Stimulated activated CD4-positive, alpha-beta T cell treated with anti-CD3 and anti-CD28 coated beads, Interleukin-2, amount 100 ng/mL, for 48 hours (primary cell): ENCODE measurements around the gene MYO5C.
"Not testable (repeated sequence)": the region's sequence is repeated elsewhere in the genome, so short reads cannot be mapped to it uniquely, and the experiment has no call there.

Source experiments
- DNase-seq, 2 donors: peaks; one replicate each; pipeline ENCODE4 v3.0.0-alpha.2; 2020

The MYO5C gene

GRCh38 chr15:52171386-52171785 lies 124.2 kb downstream of the MYO5C start:
- DNase-seq = no peak

- DNase-seq = not testable (repeated sequence)
Observed at GRCh38 chr15:52170199-52170598, 125.4 kb downstream of the MYO5C start.

- not testable (repeated sequence) for DNase-seq
Observed at GRCh38 chr15:52165494-52166131, 130.0 kb downstream of the MYO5C start.

DNA sequence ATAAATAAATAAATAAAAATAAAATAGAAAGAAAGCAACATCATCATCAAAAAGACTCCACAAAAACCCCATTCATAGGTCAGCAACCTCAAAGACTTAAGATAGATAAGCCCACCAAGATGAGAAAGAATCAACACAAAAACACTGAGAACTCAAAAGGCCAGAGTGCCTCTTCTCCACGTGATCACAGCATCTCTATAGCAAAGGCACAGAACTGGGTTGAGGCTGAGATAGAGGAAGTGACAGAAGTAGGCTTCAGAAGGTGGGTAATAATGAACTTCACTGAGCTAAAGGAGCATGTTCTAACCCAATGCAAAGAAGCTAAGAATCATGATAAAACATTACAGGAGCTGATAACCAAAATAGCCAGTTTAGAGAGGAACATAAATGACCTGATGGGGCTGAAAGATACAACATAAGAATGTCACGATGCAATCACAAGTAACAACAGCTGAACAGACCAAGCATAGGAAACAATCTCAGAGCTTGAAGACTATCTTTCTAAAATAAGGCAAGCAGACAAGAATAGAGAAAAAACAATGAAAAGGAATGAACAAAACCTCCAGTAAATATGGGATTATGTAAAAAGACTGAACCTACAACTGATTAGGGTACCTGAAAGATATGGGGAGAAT lies 130.9 kb downstream of the MYO5C start:
- DNase-seq = no peak

- no peak for DNase-seq
Observed at GRCh38 chr15:52163321-52164190, 132.0 kb downstream of the MYO5C start.

- DNase-seq = no peak
Observed at GRCh38 chr15:52162876-52163275, 132.7 kb downstream of the MYO5C start.

- no peak for DNase-seq
Observed at GRCh38 chr15:52162260-52162659, 133.3 kb downstream of the MYO5C start.

GRCh38 chr15:52161406-52161966 lies 134.1 kb downstream of the MYO5C start:
- DNase-seq = no peak

DNA sequence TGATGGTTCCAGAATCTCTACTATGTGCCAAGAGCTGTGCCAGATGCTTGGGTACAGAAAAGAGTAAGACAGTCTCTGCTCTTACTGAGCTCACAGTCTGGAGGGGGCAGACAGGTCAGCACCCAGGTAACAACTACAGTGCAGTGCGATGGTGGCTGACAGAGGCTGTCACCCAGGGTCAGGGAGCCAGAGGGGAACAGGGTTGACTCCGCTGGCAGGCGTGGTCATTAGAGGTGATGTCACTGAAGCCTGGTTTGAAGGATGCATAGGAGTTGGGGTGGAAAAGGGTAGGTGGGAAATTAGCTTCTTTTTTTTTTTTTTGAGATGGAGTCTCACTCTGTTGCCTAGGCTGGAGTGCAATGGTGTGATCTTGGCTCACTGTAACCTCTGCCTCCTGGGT lies 136.0 kb downstream of the MYO5C start:
- DNase-seq = no peak

DNA sequence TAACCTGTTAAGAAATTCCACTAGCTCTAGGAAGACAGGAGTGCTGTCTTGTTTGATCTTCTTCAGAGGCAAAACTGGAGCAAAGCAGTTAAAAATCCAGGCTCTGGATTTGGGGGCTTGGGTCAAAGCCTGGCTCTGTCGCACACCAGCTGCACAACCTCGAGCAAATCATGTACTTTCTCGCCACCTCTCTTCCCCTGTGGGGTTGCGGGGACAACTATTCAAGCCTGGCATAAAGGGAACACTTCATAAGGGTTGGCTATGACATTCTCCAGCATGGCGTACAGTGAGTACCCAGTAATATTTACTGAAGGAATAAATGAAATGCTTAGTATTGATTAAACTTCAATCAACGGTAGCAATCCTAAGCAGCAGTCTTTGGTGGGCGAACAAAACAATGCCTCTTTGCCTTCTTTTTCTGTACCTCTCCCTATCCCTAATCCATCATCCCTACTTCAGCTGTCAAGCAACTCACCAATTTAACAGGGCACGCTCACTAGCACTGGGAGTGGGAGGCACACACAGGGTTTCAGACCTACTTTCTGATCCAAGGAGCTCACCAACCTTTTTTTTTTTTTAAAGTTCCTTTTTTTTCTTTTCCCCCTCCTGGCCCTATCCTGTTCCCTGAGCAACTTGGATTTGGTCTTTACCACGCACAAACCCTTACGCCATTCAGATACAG lies 137.4 kb downstream of the MYO5C start:
- no peak for DNase-seq

DNA sequence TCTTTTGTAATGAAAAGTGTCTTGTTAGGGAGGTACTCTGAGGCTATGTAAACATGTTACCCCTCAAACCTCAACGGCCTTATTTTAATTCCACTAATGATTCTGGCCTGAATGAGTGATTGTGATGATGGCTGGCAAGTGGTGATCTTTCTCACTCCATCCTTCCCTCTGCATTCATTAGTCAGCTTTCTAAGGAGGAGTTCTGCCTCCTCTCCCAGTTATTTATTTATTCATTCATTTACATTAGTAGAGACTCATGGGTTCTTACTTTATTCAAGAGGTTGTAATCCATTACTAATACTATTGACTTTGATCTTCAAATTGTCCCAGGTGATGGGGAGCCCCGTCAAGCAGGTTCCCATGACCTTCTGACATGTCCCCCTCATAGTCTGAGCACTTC lies 139.7 kb downstream of the MYO5C start:
- no peak for DNase-seq

DNA sequence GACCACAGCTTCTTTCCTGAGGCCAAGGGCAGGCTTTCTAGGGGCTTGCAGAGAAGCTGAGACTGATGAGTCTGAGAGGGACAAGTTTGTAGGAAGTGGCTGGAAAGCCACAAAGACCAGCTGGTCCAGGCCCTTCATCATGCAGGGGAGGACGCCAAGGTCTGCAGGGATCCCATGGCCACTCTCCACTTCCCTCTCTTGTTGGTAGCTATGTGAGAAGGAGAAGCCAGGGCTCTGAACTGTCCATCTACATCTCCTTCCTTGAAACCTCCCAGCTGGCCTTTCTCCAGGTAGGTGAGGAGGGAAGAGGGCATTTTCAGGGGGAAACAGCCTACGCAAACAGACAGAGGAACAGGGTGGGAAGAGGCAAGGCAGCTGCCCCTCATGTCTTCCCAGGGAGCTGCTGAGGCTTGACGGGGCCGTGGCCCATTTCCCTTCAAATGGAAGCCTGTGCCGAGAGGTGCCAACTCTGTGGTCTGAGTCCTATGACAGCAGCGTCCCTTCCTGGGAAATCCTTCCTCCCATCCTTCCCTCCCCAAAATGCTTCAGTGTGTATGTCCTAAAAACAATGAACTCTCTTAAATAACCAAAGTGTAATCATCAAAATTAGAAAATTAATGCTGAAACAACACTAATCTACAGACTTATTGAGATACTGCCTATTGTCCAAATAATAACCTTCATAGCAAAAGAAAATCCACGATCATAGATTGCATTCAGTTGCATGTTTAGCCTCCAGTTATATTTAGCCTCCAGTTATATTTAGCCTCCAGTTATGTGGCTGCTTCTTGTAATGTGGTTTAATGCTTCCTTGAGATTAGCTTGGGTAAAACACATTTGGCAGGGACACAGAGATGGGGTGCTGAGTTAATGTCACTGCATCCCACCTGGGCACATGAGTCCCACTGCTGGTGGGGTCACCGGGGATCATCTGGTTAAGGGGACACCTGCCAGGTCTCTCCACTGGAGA lies 140.4 kb downstream of the MYO5C start:
- no peak for DNase-seq

GRCh38 chr15:52153900-52154895 lies 141.4 kb downstream of the MYO5C start:
- no peak for DNase-seq

DNA sequence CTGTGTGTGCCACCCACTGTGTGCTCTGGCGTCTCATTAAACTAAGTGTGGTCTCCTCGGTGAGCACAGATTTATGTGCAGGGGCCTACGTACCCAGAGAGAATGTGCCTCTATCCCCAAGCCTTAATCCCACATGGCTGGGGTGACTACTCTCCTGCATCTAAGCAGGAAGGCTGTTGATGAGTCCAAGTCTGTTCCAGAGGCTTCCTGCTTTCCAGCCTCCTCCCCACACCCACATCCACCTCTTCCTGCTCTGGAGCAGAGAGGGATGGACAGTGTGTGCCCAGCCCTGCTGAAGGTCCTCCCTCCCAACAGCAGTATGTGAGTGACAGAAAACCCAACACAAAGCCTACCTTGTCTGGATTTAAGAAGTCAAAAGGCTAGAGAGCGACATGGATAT lies 144.3 kb downstream of the MYO5C start:
- no peak for DNase-seq

DNA sequence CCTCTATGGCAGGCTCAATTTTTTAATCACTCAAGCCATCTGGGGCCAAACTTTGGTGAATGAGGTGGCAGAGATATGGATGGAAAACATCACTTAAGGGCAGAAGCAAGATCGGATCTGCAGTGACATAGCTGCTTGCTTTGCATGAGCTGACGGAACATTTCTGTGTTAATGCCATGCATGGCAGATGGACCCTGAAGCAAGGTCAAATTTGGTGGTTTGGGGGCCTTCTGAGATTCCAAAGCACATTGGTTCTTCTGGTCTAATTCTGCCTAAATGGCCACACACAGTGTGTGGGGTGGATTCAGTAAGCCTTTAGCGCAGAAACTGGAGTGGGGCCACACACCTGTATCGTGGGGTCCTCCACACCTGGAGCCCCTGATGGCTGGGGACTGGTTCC lies 144.7 kb downstream of the MYO5C start:
- no peak for DNase-seq

GRCh38 chr15:52150043-52150825 lies 145.4 kb downstream of the MYO5C start:
- no peak for DNase-seq

GRCh38 chr15:52148403-52148802 lies 147.2 kb downstream of the MYO5C start:
- DNase-seq = no peak

GRCh38 chr15:52146776-52147175 lies 148.8 kb downstream of the MYO5C start:
- DNase-seq = no peak

GRCh38 chr15:52146261-52146660 lies 149.3 kb downstream of the MYO5C start:
- DNase-seq = no peak
